Colon (tissue), 2 donors: ENCODE results near the gene GRIK3.

Source experiments
- FAIRE-seq: peaks from 2 replicates; lab custom pipeline; 2012; peaks lifted over from hg19 to GRCh38; lab: Jason Lieb, UNC
- donor health status: control.
- donor health status: control.

GRIK3 gene

GRCh38 chr1:36977731-36978406, 56.4 kb downstream of the GRIK3 start:
- FAIRE-seq: no peak

GRCh38 chr1:36975642-36976041, 58.7 kb downstream of the GRIK3 start:
- FAIRE-seq: no peak

- no peak for FAIRE-seq
These were observed 61.3 kb downstream of the GRIK3 start for GRCh38 chr1:36973056-36973455.

- no peak for FAIRE-seq
These were observed 62.3 kb downstream of the GRIK3 start for GRCh38 chr1:36971852-36972618.

- FAIRE-seq: no peak
These were observed 65.6 kb downstream of the GRIK3 start for GRCh38 chr1:36968730-36969129.

GRCh38 chr1:36966242-36966641, 68.1 kb downstream of the GRIK3 start:
- FAIRE-seq: no peak

GRCh38 chr1:36965275-36966159, 68.8 kb downstream of the GRIK3 start:
- FAIRE-seq: no peak

- FAIRE-seq: no peak
These were observed 69.5 kb downstream of the GRIK3 start for GRCh38 chr1:36964830-36965229.

- no peak for FAIRE-seq
These were observed 71.3 kb downstream of the GRIK3 start for GRCh38 chr1:36963006-36963405.

GRCh38 chr1:36961062-36961615, 73.2 kb downstream of the GRIK3 start:
- no peak for FAIRE-seq

- no peak for FAIRE-seq
These were observed 77.7 kb downstream of the GRIK3 start for GRCh38 chr1:36956570-36956969.

GRCh38 chr1:36955016-36955415, 79.3 kb downstream of the GRIK3 start:
- FAIRE-seq: no peak

GRCh38 chr1:36953061-36953460, 81.3 kb downstream of the GRIK3 start:
- FAIRE-seq: no peak

- no peak for FAIRE-seq
These were observed 82.6 kb downstream of the GRIK3 start for GRCh38 chr1:36951761-36952160.

- no peak for FAIRE-seq
These were observed 83.0 kb downstream of the GRIK3 start for GRCh38 chr1:36951292-36951750.

GRCh38 chr1:36950604-36951291, 83.6 kb downstream of the GRIK3 start:
- FAIRE-seq: no peak

- FAIRE-seq: no peak
These were observed 85.7 kb downstream of the GRIK3 start for GRCh38 chr1:36948606-36949005.

- FAIRE-seq: no peak
These were observed 86.2 kb downstream of the GRIK3 start for GRCh38 chr1:36948147-36948546.

GRCh38 chr1:36947384-36947783, 86.9 kb downstream of the GRIK3 start:
- FAIRE-seq: no peak

GRCh38 chr1:36944883-36945282, 89.4 kb downstream of the GRIK3 start:
- FAIRE-seq: no peak

GRCh38 chr1:36942148-36942547, 92.2 kb downstream of the GRIK3 start:
- FAIRE-seq: no peak
